HEK293T (cell line): ENCODE results near the gene STING1.
"Not testable (repeated sequence)": the region's sequence is repeated elsewhere in the genome, so short reads cannot be mapped to it uniquely, and the experiment has no call there.

Experiments used
- BHLHE40 ChIP-seq: fragments of 450-650 bp; IDR thresholded peaks from 2 replicates; pipeline ENCODE4 v1.6.1; 2016; ENCODE audit warnings: mild to moderate bottlenecking, moderate library complexity, borderline replicate concordance
- CTBP1 ChIP-seq: fragments of 450-650 bp; IDR thresholded peaks from 2 replicates; pipeline ENCODE4 v1.6.1; 2016; ENCODE audit warnings: borderline replicate concordance
- ELF4 ChIP-seq: fragments of 450-650 bp; IDR thresholded peaks from 2 replicates; pipeline ENCODE4 v1.6.1; 2017; ENCODE audit warnings: antibody characterized with exemption
- FOXA1 ChIP-seq: fragments of 450-650 bp; IDR thresholded peaks from 2 replicates; pipeline ENCODE4 v1.6.1; 2016; ENCODE audit warnings: mild to moderate bottlenecking
- HDGF ChIP-seq: fragments of 450-650 bp; IDR thresholded peaks from 2 replicates; pipeline ENCODE4 v1.6.1; 2017; ENCODE audit warnings: antibody characterized with exemption, borderline replicate concordance
- SP1 ChIP-seq: fragments of 450-650 bp; IDR thresholded peaks from 2 replicates; pipeline ENCODE4 v1.6.1; 2017

DNA sequence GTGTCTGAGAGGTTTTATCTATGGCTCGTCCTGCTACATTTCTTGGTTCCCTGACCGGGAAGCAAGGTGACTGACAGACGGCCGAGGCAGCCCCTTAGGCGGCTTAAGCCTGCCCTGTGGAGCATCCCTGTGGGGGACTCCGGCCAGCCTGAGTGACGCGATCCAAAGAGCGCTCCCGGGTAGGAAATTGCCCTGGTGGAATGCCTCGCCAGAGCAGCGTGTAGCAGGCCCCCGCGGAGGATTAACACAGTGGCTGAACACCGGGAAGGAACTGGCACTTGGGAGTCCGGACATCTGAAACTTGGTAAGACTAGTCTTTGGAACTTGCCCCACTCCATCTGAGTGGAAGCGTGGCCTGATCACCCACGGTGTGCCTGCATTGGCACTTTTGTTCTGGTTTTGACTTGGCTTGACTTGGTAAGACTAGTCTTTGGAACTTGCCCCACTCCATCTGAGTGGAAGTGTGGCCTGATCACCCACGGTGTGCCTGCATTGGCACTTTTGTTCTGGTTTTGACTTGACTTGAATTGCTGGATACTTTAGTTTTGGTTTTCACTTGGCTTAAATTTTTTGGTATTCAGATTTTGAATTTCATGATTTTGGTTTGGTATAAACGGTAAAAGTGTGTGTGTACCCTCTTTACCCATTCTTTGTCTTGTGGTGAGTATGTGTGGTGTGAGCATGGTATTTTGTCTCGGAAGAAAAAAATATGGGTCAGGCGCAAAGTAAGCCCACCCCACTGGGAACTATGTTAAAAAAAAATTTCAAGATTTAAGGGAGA, 43.9 kb upstream of the STING1 start:
- TF ChIP-seq SP1, CTBP1, ELF4, BHLHE40, HDGF, FOXA1: not testable (repeated sequence)
